HEK293 (cell line): Measurements from ENCODE around the gene HOXD1.

Source experiments
- CTCF ChIA-PET: fragments of 350-600 bp; formaldehyde crosslinking; extraction: SDS; loops from one replicate; lab custom pipeline; 2021; ENCODE audit warnings: antibody characterized with exemption; lab: Yijun Ruan, JAX
- POLR2A ChIA-PET: fragments of 300-600 bp; formaldehyde crosslinking; extraction: SDS; loops from one replicate; lab custom pipeline; 2020; ENCODE audit warnings: antibody characterized with exemption, inconsistent platforms; lab: Yijun Ruan, JAX
- H3K27ac ChIP-seq: fragments of 200-500 bp; sonication (Bioruptor generic); 2 replicates; pipeline ENCODE4 v1.5.1; 2014; ENCODE audit warnings: low read depth, low read length, control low read depth, inconsistent platforms; ENCODE audit errors: extremely low read depth
- H3K36me3 ChIP-seq, 2 experiments: fragments of 200-500 bp in 1 of 2; sonication (Bioruptor generic) in 1 of 2; 1 replicate in 1 of 2; 2 replicates in 1 of 2; pipeline ENCODE4 v1.5.1; 2014 to 2017; ENCODE audit warnings: inconsistent platforms in 2 of 2, low read length in 2 of 2; ENCODE audit not compliant: control insufficient read depth in 2 of 2, insufficient read depth in 1 of 2
- H3K4me1 ChIP-seq: fragments of 200-500 bp; sonication (Bioruptor generic); 2 replicates; pipeline ENCODE4 v1.5.1; 2014; ENCODE audit warnings: mild to moderate bottlenecking, low read length, inconsistent platforms; ENCODE audit not compliant: control insufficient read depth, insufficient read depth
- H3K4me3 ChIP-seq: 2 replicates; pipeline ENCODE4 v1.5.1; 2011; ENCODE audit warnings: low read depth, mild to moderate bottlenecking, control low read depth, low read length, moderate library complexity
- H3K9me3 ChIP-seq: fragments of 200-500 bp; sonication (Bioruptor generic); 2 replicates; pipeline ENCODE4 v1.5.1; 2014; ENCODE audit warnings: low read depth, low read length, inconsistent platforms; ENCODE audit not compliant: control insufficient read depth, insufficient read depth
- BCL6B ChIP-seq: fragments of 450-650 bp; formaldehyde crosslinking; IDR thresholded peaks from 2 replicates; pipeline ENCODE4 v1.5.1; 2017; ENCODE audit warnings: missing biosample characterization, missing genetic modification characterization
- GFI1B ChIP-seq: fragments of 450-650 bp; formaldehyde crosslinking; IDR thresholded peaks from 2 replicates; pipeline ENCODE4 v1.5.1; 2016; ENCODE audit warnings: missing biosample characterization, missing genetic modification characterization
- GLI4 ChIP-seq: fragments of 450-650 bp; formaldehyde crosslinking; IDR thresholded peaks from 2 replicates; pipeline ENCODE4 v1.5.1; 2016; ENCODE audit warnings: missing biosample characterization, missing genetic modification characterization
- INSM2 ChIP-seq: fragments of 450-650 bp; formaldehyde crosslinking; IDR thresholded peaks from 2 replicates; pipeline ENCODE4 v1.5.1; 2016; ENCODE audit warnings: missing biosample characterization, missing genetic modification characterization
- PBX3 ChIP-seq: sonication (generic); formaldehyde crosslinking; IDR thresholded peaks from 2 replicates; pipeline ENCODE4 v1.8.1; 2022; ENCODE audit warnings: mild to moderate bottlenecking, moderate library complexity, missing genetic modification reagents
- REPIN1 ChIP-seq: fragments of 450-650 bp; formaldehyde crosslinking; IDR thresholded peaks from 2 replicates; pipeline ENCODE4 v1.5.1; 2017; ENCODE audit warnings: missing biosample characterization, missing genetic modification characterization, low read depth
- SP3 ChIP-seq: fragments of 450-650 bp; formaldehyde crosslinking; IDR thresholded peaks from 2 replicates; pipeline ENCODE4 v1.5.1; 2016; ENCODE audit warnings: missing biosample characterization, missing genetic modification characterization
- ZBTB48 ChIP-seq: fragments of 450-650 bp; formaldehyde crosslinking; IDR thresholded peaks from 2 replicates; pipeline ENCODE4 v1.5.1; 2016; ENCODE audit warnings: missing biosample characterization, missing genetic modification characterization
- ZBTB8A ChIP-seq: fragments of 450-650 bp; formaldehyde crosslinking; IDR thresholded peaks from 2 replicates; pipeline ENCODE4 v1.5.1; 2016; ENCODE audit warnings: missing biosample characterization, missing genetic modification characterization
- ZFP69B ChIP-seq: fragments of 450-650 bp; formaldehyde crosslinking; IDR thresholded peaks from 2 replicates; pipeline ENCODE4 v1.5.1; 2016; ENCODE audit warnings: missing biosample characterization, missing genetic modification characterization
- ZNF174 ChIP-seq: fragments of 450-650 bp; formaldehyde crosslinking; IDR thresholded peaks from 2 replicates; pipeline ENCODE4 v1.5.0; 2017; ENCODE audit warnings: missing biosample characterization, mild to moderate bottlenecking, missing genetic modification characterization
- ZNF239 ChIP-seq: fragments of 450-650 bp; formaldehyde crosslinking; IDR thresholded peaks from 2 replicates; pipeline ENCODE4 v1.5.1; 2016; ENCODE audit warnings: missing biosample characterization, missing genetic modification characterization
- ZNF335 ChIP-seq: fragments of 450-650 bp; formaldehyde crosslinking; conservative IDR thresholded peaks from 2 replicates; pipeline ENCODE4 v1.5.1; 2016; ENCODE audit warnings: missing biosample characterization, missing genetic modification characterization
- ZNF398 ChIP-seq: fragments of 450-650 bp; formaldehyde crosslinking; IDR thresholded peaks from 2 replicates; pipeline ENCODE4 v1.5.1; 2017; ENCODE audit warnings: missing biosample characterization, missing genetic modification characterization
- ZNF416 ChIP-seq: fragments of 450-650 bp; formaldehyde crosslinking; IDR thresholded peaks from 2 replicates; pipeline ENCODE4 v1.5.1; 2016; ENCODE audit warnings: missing biosample characterization, missing genetic modification characterization
- ZNF426 ChIP-seq: fragments of 450-650 bp; formaldehyde crosslinking; IDR thresholded peaks from 2 replicates; pipeline ENCODE4 v1.5.1; 2017; ENCODE audit warnings: missing biosample characterization, missing genetic modification characterization, mild to moderate bottlenecking, inconsistent platforms, moderate library complexity
- ZNF433 ChIP-seq: fragments of 450-650 bp; formaldehyde crosslinking; IDR thresholded peaks from 2 replicates; pipeline ENCODE4 v1.5.1; 2016; ENCODE audit warnings: missing biosample characterization, missing genetic modification characterization, low read depth
- ZNF501 ChIP-seq: fragments of 450-650 bp; formaldehyde crosslinking; IDR thresholded peaks from 2 replicates; pipeline ENCODE4 v1.5.1; 2016; ENCODE audit warnings: missing biosample characterization, missing genetic modification characterization
- ZNF624 ChIP-seq: fragments of 450-650 bp; formaldehyde crosslinking; IDR thresholded peaks from 2 replicates; pipeline ENCODE4 v1.5.1; 2017; ENCODE audit warnings: missing biosample characterization, missing genetic modification characterization
- ZNF645 ChIP-seq: fragments of 450-650 bp; formaldehyde crosslinking; IDR thresholded peaks from 2 replicates; pipeline ENCODE4; 2016; ENCODE audit warnings: missing biosample characterization, missing genetic modification characterization
- ZNF670 ChIP-seq: fragments of 450-650 bp; formaldehyde crosslinking; IDR thresholded peaks from 2 replicates; pipeline ENCODE4 v1.5.1; 2016; ENCODE audit warnings: missing biosample characterization, missing genetic modification characterization, low read depth
- ZNF704 ChIP-seq: fragments of 450-650 bp; formaldehyde crosslinking; IDR thresholded peaks from 2 replicates; pipeline ENCODE4 v1.5.1; 2016; ENCODE audit warnings: missing biosample characterization, missing genetic modification characterization
- ZSCAN5A ChIP-seq: fragments of 450-650 bp; formaldehyde crosslinking; IDR thresholded peaks from 2 replicates; pipeline ENCODE4 v1.5.1; 2016; ENCODE audit warnings: missing biosample characterization, missing genetic modification characterization

HOXD1 gene

GRCh38 chr2:176165370-176166050, 23.0 kb upstream of the HOXD1 start:
- Histone ChIP-seq H3K9me3 (no peaks in the 10 kb centered on the region), H3K27ac (no peak overlapping the region), H3K4me3 (no peak overlapping the region), H3K4me1 (no peaks in the 10 kb centered on the region)
- ChIA-PET CTCF (interaction anchor here (0.8 kb wide), 1 partner anchor 289 kb away, joined by 4 read pairs; no protein-coding TSS in a partner anchor), POLR2A (no interaction called here)
- TF ChIP-seq ZNF416 (tag by site-specific recombination) (no peak), ZNF239 (tag by site-specific recombination) (no peak), GLI4 (no peak), ZNF174 (tag by site-specific recombination) (no peak), ZNF433 (tag by site-specific recombination) (no peak), ZNF704 (no peak), BCL6B (tag by site-specific recombination) (no peak), ZBTB8A (tag by site-specific recombination) (no peak), INSM2 (tag by site-specific recombination) (no peak), ZNF426 (no peak), GFI1B (tag by site-specific recombination) (no peak), PBX3 (CRISPR knock-in tag) (no peak), ZNF398 (tag by site-specific recombination) (no peak)
- TF ChIP-seq, all 188 proteins: peak for 0
- peaks cover 0 to 13% of the 10 kb centered on the region in 2 experiments for H3K36me3 ChIP-seq

- CTCF ChIA-PET: interaction anchor here (0.8 kb wide), 1 partner anchor 289 kb away, joined by 4 read pairs; no protein-coding TSS in a partner anchor
- H3K27ac ChIP-seq: no peak overlapping the region
- no peak overlapping the region for H3K4me3 ChIP-seq
- H3K9me3 ChIP-seq: no peaks in the 10 kb centered on the region
- POLR2A ChIA-PET: no interaction called here
- no peaks in the 10 kb centered on the region for H3K4me1 ChIP-seq
- H3K36me3 ChIP-seq: peaks cover 0 to 13% of the 10 kb centered on the region in 2 experiments
- TF ChIP-seq ZBTB48 (tag by site-specific recombination) (no peak), ZNF624 (tag by site-specific recombination) (no peak), SP3 (tag by site-specific recombination) (no peak), ZNF501 (tag by site-specific recombination) (no peak), ZFP69B (tag by site-specific recombination) (no peak), ZSCAN5A (tag by site-specific recombination) (no peak), REPIN1 (tag by site-specific recombination) (no peak), ZNF335 (tag by site-specific recombination) (no peak), ZNF645 (no peak), ZNF670 (tag by site-specific recombination) (no peak)
Observed at GRCh38 chr2:176166272-176166671, 22.2 kb upstream of the HOXD1 start.
